Amygdala (tissue), 56 donors: ENCODE data around the gene ARFGAP1.
"Not testable (repeated sequence)": the region's sequence is repeated elsewhere in the genome, so short reads cannot be mapped to it uniquely, and the experiment has no call there.

Experiments
- DNase-seq, 56 donors: peaks; one replicate each; lab custom pipeline; 2025; lab: John Stamatoyannopoulos, UW

Gene ARFGAP1

DNA sequence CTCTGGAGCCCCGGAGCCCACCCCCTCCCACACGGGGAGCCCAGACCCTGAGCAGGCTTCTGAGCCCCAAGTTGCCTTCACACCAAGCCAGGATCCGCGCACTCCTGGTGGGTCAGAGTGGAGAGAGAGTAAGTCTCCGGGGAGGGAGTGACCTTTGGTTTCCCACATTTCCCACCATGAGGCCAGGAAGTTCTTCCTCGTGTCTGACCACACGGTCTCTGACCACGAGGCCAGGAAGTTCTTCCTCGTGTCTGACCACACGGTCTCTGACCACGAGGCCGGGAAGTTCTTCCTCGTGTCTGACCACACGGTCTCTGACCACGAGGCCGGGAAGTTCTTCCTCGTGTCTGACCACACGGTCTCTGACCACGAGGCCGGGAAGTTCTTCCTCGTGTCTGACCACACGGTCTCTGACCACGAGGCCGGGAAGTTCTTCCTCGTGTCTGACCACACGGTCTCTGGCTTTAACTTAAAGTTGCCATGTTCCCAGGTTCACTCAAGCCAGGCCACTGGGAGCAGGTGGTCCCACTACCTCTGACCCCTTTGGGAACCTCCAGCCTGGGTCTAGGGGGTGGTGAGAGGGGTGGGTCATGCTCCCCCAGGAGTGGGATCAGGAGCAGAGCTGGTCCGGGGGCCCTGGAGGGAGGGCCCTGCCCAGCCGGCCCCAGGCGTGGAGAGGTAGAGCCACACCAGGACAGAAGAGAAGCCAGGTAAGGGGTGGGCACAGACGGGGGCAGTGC lies 33.5 kb downstream of the ARFGAP1 start:
- DNase-seq = not testable (repeated sequence)

DNA sequence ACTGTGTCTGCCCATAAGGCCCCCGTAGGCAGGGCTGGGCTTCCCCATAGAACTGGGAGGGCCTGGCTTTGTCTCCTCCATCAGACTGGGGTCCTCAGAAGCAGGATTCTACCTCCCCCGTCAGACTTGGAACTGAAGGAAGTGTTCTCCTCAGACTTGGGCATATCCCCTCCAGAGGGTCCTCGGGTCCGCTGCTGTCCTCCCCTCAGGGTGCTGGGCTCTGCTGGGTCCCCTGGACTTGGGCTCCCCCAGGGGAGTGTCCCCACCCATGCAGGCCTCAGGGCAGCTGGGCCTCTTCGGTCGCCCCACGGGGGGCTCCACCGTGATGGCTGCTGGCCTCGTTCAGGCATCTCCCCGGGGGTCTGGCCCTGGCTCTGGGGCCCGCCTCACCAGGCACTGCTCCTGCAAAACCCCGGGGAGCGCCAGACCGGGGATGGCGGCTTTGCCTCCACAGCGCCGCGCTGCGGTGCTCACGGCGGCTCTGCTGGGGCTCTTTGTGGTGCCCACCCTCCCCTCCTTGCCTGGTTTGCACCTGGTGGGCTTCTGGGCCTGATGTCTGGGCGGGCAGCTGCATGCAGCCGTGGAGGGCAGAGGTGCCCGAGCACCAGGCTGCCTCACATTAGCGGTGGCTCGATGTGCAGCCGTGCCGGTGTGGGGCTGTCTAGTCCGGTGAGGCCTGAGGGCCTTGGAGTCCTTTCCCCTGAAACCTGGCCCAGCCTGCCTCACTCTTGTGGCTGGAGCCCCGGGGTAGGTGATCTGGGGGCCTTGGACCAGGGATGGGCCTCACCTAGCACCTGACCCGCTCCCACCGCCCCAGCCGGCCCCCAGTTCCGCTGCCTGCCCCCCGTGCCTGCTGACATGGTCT lies 34.3 kb downstream of the ARFGAP1 start:
- no peak for DNase-seq

DNA sequence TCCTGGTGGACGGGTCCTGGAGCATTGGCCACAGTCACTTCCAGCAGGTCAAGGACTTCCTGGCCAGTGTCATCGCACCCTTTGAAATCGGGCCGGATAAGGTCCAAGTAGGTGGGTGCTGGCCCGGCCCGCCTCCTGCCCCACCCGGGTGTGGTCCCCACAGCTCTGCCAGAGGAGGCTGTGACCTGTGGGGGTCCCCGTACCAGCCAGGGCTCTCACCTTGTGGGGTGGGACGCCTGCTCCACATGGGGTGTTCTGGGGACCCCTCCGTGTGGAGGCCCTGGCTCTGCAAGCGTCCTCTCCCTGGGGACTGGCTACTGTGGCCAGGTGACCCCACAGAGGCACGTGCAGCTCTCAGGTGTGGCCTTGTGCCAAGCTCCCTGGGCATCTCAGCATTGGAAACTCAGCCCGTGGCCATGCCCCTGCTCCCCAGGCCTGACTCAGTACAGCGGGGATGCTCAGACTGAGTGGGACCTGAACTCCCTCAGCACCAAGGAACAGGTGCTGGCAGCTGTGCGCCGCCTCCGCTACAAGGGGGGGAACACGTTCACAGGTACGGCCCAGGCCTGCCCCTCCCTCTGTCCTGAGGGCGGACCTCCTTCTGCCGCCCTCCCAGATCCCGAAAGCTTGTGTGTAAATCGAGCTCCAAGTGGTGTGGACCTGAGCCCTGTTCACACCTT lies 35.1 kb downstream of the ARFGAP1 start:
- DNase-seq = no peak

DNA sequence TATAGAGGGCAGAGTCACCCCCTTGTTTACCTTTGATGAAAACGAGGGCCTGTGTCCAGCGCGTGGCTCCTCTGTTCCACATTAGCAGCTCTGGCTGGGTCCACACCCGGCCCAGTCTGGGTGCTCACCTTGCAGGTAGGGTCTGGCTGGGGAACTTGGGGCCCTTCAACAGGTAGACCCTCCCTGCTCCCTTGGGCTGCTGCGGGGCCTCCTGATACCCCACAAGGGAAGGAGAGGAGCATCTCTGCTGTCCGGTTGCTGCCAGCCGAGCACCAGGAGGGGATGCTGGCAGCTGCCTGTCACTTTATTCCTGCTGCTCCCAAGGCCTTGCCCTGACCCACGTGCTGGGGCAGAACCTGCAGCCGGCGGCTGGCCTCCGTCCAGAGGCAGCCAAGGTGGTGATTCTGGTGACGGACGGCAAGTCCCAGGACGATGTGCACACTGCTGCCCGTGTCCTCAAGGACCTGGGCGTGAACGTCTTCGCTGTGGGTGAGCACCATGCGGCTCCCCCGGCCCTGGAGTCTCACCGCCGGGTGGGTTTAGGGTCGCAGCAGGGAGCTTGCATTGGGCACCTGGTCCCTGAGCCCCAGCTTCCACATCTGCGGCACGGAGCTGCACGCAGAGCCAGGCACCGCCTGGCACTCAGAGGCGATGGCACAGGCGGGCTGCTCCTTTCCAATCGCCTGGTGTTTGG lies 35.8 kb downstream of the ARFGAP1 start:
- no peak for DNase-seq

DNA sequence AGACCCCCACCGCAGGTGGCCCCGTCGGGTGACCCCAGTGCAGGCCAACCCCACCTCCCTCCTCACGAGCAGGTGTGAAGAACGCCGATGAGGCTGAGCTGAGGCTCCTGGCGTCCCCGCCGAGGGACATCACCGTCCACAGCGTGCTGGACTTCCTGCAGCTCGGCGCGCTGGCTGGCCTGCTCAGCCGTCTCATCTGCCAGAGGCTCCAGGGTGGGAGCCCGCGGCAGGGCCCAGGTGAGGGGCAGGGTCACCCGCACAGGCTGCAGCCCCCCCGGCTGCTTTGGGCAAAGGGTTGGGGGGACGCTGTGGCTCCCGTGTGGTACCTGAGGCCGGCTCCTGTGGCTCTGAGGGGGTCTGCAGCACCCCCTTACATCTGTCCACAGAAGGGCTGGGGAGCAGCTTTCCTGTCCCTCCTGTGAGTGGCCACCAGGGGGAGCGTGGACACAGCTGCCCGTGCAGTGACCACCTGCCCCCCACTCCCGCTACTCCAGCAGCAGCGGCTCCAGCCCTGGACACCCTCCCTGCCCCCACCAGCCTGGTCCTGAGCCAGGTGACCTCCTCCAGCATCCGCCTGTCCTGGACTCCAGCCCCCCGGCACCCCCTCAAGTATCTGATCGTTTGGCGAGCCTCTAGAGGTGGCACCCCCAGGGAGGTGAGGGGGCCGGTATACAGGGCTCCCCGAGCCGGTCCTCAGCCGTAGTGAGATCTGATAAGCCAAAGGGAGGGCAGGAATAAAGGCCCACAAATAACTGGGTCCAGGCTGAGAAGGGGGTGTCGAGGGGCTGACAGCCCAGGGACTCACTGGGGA lies 36.9 kb downstream of the ARFGAP1 start:
- peak in 22 of 56 donors; percentile 7 to 62 (median 30) for DNase-seq

DNA sequence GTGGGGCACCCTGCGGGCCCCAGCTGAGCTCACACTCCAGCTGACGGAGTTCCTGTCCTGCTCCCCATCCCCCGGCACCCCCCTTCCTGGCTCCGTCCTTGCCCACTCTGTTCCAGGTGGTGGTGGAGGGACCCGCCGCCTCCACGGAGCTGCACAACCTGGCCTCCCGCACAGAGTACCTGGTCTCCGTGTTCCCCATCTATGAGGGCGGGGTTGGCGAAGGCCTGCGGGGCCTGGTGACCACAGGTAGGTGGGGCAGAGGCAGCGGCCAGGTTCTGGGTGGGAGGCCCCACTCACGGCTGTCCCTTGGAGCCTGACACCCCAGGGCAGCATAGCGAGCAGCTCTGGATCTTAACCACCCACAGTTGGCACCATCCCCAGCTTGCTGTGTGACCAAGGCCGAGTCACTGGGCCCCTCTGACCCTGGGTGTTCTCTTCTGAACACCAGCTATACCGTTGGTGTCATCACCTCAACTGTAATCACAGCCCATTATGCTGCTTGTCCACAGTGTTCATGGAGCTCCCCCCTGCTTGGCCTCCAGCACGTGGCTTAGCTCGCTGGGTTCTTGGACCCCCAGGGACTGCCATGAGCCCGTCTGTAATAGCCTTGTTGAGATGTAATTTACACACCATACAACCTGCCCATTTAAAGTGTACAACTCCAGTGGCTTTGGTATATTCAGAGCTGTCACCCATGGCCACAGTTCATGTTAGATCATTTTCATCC lies 37.8 kb downstream of the ARFGAP1 start:
- DNase-seq = no peak

DNA sequence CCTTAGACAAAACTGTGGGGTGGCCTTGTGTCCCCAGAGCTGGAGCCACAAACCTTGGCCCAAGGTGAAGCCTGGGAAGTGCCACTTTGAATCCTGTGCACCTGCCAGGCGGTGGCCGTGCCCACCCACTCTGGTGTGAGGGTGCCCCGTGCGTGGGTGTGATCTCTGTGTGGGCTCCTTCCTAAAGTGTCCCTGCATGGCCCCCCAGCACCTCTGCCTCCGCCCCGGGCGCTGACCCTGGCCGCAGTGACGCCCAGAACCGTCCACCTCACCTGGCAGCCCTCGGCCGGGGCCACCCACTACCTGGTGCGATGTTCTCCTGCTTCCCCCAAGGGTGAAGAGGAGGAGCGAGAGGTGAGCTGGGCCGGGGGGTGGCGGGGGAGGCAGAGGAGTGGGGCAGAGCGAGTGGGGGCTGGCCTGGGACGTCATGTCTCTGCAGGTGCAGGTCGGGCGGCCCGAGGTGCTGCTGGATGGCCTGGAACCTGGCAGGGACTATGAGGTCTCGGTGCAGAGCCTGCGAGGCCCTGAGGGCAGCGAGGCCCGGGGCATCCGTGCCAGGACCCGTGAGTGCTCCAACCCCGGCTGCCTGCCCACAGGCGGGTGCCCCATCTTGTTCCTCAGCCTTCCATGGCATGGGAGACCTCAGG lies 38.7 kb downstream of the ARFGAP1 start:
- DNase-seq = no peak

DNA sequence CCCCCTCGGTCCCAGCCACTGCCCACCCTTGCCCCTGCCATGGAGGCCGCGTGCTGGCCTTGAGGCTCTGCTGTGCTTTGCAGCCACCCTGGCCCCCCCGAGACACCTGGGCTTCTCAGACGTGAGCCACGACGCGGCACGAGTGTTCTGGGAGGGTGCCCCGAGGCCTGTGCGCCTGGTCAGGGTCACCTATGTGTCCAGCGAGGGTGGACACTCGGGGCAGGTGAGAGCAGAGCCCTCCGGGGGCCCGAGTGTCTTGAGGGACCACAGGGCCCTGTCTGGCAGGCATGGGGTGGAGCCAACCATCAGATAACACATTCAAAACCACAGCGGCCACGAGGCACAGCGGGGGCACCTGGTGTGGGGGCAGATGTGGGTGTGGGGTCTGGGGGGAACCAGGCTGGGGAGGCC lies 39.2 kb downstream of the ARFGAP1 start:
- DNase-seq = no peak

DNA sequence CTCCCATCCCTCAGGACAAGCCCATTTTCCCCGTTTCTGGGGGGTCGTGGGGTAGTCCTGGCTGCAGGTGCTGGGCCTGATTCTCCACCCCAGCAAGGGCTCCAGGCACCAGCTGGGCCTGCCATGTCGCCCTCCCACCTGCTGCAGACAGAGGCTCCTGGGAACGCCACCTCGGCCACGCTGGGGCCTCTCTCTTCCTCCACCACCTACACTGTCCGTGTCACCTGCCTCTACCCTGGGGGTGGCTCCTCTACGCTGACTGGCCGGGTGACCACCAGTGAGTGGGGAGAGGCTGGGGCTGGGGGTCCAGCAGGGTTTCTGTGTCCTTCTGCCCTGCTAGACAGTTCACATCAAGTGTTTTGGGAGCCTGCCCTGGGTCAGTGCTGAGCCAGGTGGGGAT lies 39.7 kb downstream of the ARFGAP1 start:
- DNase-seq = no peak

DNA sequence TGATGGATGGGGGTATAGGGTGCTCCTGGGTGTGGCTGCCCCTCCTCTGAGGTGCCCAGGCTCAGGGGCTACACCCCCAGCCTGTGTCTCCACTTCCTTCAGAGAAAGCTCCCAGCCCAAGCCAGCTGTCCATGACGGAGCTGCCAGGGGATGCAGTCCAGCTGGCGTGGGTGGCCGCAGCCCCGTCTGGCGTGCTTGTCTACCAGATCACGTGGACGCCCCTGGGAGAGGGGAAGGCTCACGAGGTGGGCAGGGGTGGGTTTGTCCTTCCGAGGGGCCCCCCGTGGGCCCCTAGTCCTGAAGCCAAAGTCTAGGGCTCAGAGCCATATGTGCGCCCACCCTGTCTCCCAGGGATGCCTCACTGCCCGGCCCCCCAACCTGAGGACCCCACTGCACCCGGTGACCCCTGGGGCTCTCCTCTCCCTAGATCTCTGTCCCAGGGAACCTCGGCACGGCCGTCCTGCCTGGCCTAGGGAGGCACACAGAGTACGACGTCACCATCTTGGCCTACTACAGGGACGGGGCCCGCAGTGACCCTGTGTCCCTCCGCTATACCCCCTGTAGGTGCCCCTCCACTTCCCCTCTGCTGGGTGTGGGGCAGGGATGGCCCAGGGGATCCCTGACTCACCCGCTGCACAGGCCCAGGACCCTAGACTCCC lies 40.2 kb downstream of the ARFGAP1 start:
- DNase-seq = peak in 12 of 56 donors; percentile 5 to 53 (median 29)

DNA sequence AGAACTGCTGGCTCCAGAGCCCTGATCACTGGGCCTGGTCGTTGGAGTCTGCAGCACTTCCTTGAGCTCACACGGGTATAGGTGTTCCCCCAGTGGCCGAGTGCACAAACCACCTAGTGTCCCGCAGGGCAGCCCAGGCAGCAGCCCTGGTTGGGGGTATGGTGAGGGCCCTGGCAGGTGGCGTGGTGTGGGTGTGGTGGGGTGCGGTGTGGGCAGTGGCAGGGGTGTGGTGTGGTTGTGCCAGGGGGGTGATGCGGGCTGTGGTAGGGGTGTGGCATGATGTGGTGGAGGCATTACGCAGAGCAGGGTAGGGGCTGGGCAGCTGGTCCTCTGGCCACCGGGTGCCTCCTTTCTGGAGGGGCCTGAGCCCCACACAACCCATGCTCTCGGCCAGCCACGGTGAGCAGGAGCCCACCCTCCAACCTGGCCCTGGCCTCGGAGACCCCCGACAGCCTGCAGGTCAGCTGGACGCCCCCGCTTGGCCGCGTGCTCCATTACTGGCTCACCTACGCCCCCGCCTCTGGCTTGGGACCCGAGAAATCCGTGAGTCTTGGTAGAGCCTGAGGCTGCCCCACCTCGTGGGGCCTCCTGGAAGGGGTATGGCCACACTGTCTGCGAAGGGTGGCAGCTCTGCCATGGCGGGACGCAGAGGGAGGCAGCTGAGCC lies 40.9 kb downstream of the ARFGAP1 start:
- no peak for DNase-seq

DNA sequence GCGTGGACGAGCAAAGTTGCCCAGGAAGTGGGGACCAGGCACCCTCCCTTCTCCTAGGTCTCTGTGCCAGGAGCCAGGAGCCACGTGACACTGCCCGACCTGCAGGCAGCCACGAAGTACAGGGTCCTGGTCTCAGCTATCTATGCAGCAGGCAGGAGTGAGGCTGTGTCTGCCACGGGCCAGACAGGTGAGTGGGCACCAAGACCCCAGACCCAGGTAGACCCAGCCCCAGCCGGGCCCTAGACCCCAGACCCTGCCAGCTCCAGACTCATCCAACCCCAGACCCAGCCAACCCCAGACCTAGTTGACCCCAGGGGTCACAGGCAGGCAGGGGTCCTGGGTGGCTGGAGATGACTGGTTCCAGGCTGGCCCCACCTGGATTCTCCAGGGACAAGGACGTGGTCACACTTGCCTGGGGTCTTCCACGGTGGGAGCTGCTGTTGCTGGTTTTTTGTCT lies 41.4 kb downstream of the ARFGAP1 start:
- peak in 13 of 56 donors; percentile 5 to 59 (median 27) for DNase-seq

DNA sequence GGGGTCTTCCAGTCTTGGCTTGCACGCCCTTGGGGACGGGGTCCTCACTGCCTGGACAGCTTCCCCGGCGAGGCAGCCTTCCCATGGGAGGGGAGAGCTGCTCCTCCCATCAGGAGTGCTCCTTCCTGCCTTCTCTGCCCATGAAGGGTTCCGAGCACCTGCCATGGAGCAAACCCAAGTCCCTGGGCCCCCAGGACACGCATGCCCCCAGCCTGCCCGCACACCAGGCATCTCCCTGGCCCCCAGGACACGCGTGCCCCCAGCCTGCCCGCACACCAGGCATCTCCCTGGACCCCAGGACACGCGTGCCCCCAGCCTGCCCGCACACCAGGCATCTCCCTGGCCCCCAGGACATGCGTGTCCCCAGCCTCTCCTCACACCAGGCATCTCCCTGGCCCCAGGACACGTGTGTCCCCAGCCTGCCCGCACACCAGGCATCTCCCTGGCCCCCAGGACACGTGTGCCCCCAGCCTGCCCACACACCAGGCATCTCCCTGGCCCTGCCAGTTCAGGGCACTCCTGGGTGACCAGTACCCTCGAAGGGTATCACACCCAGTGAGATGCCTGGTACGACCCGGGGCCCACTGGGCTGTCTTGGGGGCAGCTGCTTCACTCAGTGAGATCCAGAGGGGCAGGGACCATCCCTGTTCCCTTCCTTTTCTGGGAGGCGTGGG lies 42.1 kb downstream of the ARFGAP1 start:
- no peak for DNase-seq

DNA sequence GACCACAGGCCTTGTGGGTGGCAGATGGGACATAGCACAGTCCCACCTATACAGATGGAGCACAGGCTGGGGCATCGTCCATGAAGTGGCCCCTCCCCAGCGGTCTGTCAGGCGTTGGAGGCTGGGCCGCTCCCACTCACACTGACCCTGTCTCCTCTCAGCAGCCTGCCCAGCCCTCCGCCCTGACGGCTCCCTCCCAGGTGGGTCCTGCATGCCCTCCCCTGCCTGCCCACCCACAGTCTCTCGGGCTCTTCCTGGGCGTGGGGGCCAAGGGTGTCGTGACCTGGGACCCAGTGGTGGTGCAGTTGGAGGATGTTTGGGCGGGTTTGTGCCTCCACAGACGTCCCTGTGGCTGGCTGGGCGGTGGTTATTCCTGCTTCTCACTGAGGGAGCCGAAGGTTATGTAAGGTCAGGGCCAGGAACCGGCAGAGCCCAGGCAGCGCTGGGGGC lies 42.7 kb downstream of the ARFGAP1 start:
- no peak for DNase-seq

DNA sequence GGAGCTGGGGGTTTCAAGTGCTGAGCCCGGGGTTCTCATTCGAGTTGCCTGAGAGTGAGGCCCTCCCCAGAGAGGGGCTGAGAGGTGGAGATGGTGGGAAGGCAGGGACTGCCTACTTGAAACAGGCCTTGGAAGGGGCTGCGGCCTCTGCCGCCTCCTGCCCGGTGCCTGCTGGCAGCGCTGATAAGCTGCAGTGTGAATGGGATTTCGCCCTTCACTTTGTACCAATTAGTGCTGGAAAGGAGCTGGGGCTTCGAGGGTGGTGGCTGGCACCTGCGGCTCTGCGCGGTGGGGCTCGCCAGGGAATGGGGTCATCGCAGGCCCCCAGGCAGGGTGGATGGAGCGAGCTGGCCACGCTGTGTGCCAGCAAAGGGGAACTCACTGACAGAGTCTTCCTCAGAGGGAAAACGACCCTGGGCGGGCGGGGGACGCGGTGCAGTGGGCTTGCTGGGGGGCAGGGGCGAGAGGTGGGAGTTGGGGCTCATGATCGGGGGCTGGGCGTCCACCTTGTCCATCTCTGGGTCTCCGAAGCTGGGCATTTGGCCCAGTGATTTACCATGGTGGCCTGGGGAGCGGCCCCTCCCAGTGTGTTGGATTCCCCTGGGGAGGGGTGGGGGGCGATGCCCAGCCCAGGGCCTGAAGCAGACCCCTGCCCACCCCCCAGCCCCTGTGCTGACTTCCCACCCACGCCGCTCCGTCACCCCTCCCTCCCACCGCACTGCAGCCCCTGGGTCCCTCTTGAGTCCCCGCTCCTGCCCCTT lies 43.3 kb downstream of the ARFGAP1 start:
- no peak for DNase-seq

DNA sequence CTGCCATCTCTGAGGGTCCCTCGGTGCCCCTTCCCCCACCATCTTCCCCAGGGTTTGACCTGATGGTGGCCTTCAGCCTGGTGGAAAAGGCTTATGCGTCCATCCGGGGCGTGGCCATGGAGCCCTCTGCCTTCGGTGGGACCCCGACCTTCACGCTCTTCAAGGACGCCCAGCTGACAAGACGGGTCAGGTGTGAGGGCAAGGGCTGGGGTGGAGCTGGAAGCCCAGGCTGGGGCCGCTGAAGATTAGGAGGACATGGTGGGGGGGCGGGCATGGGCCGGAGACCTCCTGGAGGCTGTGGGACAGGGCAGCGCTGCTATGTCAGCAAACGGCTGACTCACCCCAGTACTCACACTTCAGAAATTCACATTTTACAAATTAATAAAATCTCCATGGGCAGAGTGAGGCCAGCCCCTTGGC lies 43.9 kb downstream of the ARFGAP1 start:
- no peak for DNase-seq
